PC-3 (cell line): ENCODE measurements around the gene ACO1.

Experiments
- CTCF ChIP-seq: fragments of 300-600 bp; sonication (generic); conservative IDR thresholded peaks from 2 replicates; pipeline ENCODE4 v1.5.1; 2017; ENCODE audit warnings: antibody characterized with exemption, low read depth, mild to moderate bottlenecking, low read length
- EZH2 ChIP-seq: fragments of 300-600 bp; sonication (generic); IDR thresholded peaks from one replicate; pipeline ENCODE4 v1.6.1; 2017; ENCODE audit warnings: antibody characterized with exemption, mild to moderate bottlenecking, low read length; ENCODE audit not compliant: unreplicated experiment
- EZH2phosphoT487 ChIP-seq: fragments of 300-600 bp; sonication (generic); IDR thresholded peaks from 2 replicates; pipeline ENCODE4 v1.6.1; 2018; ENCODE audit warnings: mild to moderate bottlenecking, antibody characterized with exemption, low read length, borderline replicate concordance

DNA sequence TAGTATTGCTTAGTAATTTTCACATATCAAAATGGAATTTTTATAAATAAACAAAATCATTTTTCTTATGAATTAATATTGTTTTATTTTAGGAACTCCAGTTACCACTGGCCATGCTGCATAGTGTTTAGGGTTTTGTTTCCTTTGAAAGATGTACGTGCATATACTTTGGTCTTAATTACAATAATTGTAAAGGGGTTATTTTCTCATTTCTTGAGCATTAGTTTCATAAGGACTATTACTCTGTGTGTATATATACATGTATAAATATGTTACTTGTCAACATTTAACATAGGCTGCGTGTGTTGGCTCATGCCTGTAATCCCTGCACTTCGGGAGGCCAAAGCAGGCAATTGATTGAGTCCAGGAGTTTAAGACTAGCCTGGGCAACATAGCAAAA lies 21.6 kb downstream of the ACO1 start:
- TF ChIP-seq CTCF (no peak), EZH2phosphoT487 (no peak), EZH2 (no peak)
